Trophoblast cell (in vitro differentiated cells and primary cell): ENCODE results near the gene NEURL4.

Experiments used
- DNase-seq, 2 donors: peaks; one replicate each; pipeline ENCODE4 v3.0.0-alpha.2; 2016
- H2AFZ ChIP-seq: 2 replicates; pipeline ENCODE4 v1.6.1; 2013; ENCODE audit warnings: low read length, moderate library complexity, mild to moderate bottlenecking; ENCODE audit not compliant: insufficient read depth, poor library complexity
- H2AK5ac ChIP-seq: 2 replicates; pipeline ENCODE4 v1.6.1; 2013; ENCODE audit warnings: mild to moderate bottlenecking, low read length
- H2BK120ac ChIP-seq: 2 replicates; pipeline ENCODE4 v1.6.1; 2013; ENCODE audit warnings: low read length, mild to moderate bottlenecking, moderate library complexity; ENCODE audit not compliant: insufficient read depth, poor library complexity
- H2BK12ac ChIP-seq: 2 replicates; pipeline ENCODE4 v1.6.1; 2013; ENCODE audit warnings: mild to moderate bottlenecking, low read length, moderate library complexity
- H2BK5ac ChIP-seq: 2 replicates; pipeline ENCODE4 v1.6.1; 2013; ENCODE audit warnings: low read length, low read depth, moderate library complexity, mild to moderate bottlenecking; ENCODE audit not compliant: poor library complexity
- H3K14ac ChIP-seq: 2 replicates; pipeline ENCODE4 v1.6.1; 2013; ENCODE audit warnings: mild to moderate bottlenecking, low read length
- H3K18ac ChIP-seq: 2 replicates; pipeline ENCODE4 v1.6.1; 2013; ENCODE audit warnings: mild to moderate bottlenecking, low read length
- H3K23ac ChIP-seq: 2 replicates; pipeline ENCODE4 v1.6.1; 2013; ENCODE audit warnings: low read length
- H3K27ac ChIP-seq: 2 replicates; pipeline ENCODE4 v1.5.1; 2013; ENCODE audit warnings: low read depth, mild to moderate bottlenecking, inconsistent platforms, low read length, moderate library complexity
- H3K27me3 ChIP-seq: 2 replicates; pipeline ENCODE4 v1.6.1; 2013; ENCODE audit warnings: inconsistent platforms, mild to moderate bottlenecking, low read length, moderate library complexity; ENCODE audit not compliant: insufficient read depth
- H3K36me3 ChIP-seq, 2 experiments: 1 replicate in 1 of 2; 2 replicates in 1 of 2; pipeline ENCODE4 v1.6.1; 2013; ENCODE audit warnings: low read length in 2 of 2, mild to moderate bottlenecking in 2 of 2, moderate library complexity in 1 of 2; ENCODE audit not compliant: insufficient read depth in 2 of 2, control insufficient read depth in 1 of 2
- H3K4ac ChIP-seq: 2 replicates; pipeline ENCODE4 v1.6.1; 2013; ENCODE audit warnings: low read depth, mild to moderate bottlenecking, low read length, moderate library complexity
- H3K4me1 ChIP-seq, 2 experiments: 1 replicate in 1 of 2; 2 replicates in 1 of 2; pipeline ENCODE4 v1.6.1; 2013; ENCODE audit warnings: low read length in 2 of 2, mild to moderate bottlenecking in 2 of 2, moderate library complexity in 1 of 2; ENCODE audit not compliant: insufficient read depth in 2 of 2, control insufficient read depth in 1 of 2
- H3K4me2 ChIP-seq: 2 replicates; pipeline ENCODE4 v1.6.1; 2013; ENCODE audit warnings: inconsistent platforms, mild to moderate bottlenecking, low read length, moderate library complexity
- H3K4me3 ChIP-seq: 2 replicates; pipeline ENCODE4 v1.5.1; 2013; ENCODE audit warnings: mild to moderate bottlenecking, low read depth, low read length, inconsistent platforms
- H3K79me1 ChIP-seq: one replicate; pipeline ENCODE4 v1.6.1; 2013; ENCODE audit warnings: low read length
- H3K79me2 ChIP-seq: 2 replicates; pipeline ENCODE4 v1.6.1; 2013; ENCODE audit warnings: low read length, mild to moderate bottlenecking; ENCODE audit not compliant: control insufficient read depth, insufficient read depth, poor library complexity
- H3K9ac ChIP-seq: 2 replicates; pipeline ENCODE4 v1.6.1; 2013; ENCODE audit warnings: mild to moderate bottlenecking, low read length
- H3K9me3 ChIP-seq: 2 replicates; pipeline ENCODE4 v1.6.1; 2013; ENCODE audit warnings: low read depth, mild to moderate bottlenecking, control low read depth, inconsistent platforms, low read length; ENCODE audit not compliant: insufficient read depth
- H4K12ac ChIP-seq: 2 replicates; pipeline ENCODE4 v1.6.1; 2013; ENCODE audit warnings: low read depth, mild to moderate bottlenecking, low read length, moderate library complexity
- H4K8ac ChIP-seq: 2 replicates; pipeline ENCODE4 v1.6.1; 2013; ENCODE audit warnings: low read depth, mild to moderate bottlenecking, low read length, moderate library complexity
- H4K91ac ChIP-seq: one replicate; pipeline ENCODE4 v1.6.1; 2013; ENCODE audit warnings: low read depth, mild to moderate bottlenecking, low read length, moderate library complexity
- WGBS: extraction: QIAGEN DNeasy Blood & Tissue Kit; methylation state at CpG from one replicate; pipeline ENCODE4 v1.1.7; 2013; ENCODE audit warnings: missing lambda C conversion rate; ENCODE audit not compliant: insufficient read length, insufficient coverage; ENCODE audit errors: extremely low coverage; 5-methylcytosine and 5-hydroxymethylcytosine counted together

The NEURL4 gene

GRCh38 chr17:7313890-7314718 is 15.0 kb downstream of the NEURL4 start:
- H3K9me3 ChIP-seq, result no peaks in the 10 kb centered on the region
- WGBS, result no CpG with 5 or more reads among the region's 9 CpGs
- peak overlapping the region; percentile 91 for H3K4me3 ChIP-seq
- H3K4ac ChIP-seq, result no peak overlapping the region
- peaks cover 2% of the 10 kb centered on the region for H3K79me1 ChIP-seq
- H3K4me2 ChIP-seq, result peak overlapping the region; percentile 76
- no peak overlapping the region for H3K18ac ChIP-seq
- H2AFZ ChIP-seq, result no peak overlapping the region
- H4K91ac ChIP-seq, result peak overlapping the region; percentile 23
- DNase-seq, result no peak
- H3K36me3 ChIP-seq, result peaks cover 63 to 74% of the 10 kb centered on the region in 2 experiments
- H2BK5ac ChIP-seq, result no peak overlapping the region
- peak overlapping the region; percentile 93 for H4K8ac ChIP-seq
- no peak overlapping the region for H2AK5ac ChIP-seq
- H2BK120ac ChIP-seq, result no peak overlapping the region
- H3K14ac ChIP-seq, result no peak overlapping the region
- peaks cover 5 to 6% of the 10 kb centered on the region in 2 experiments for H3K4me1 ChIP-seq
- H3K79me2 ChIP-seq, result peaks cover 8% of the 10 kb centered on the region
- no peak overlapping the region for H2BK12ac ChIP-seq
- no peak overlapping the region for H3K23ac ChIP-seq
- no peak overlapping the region for H3K9ac ChIP-seq
- no peak overlapping the region for H4K12ac ChIP-seq
- no peak overlapping the region for H3K27ac ChIP-seq
- no peaks in the 10 kb centered on the region for H3K27me3 ChIP-seq

- no peaks in the 10 kb centered on the region for H3K9me3 ChIP-seq
- H2AFZ ChIP-seq, result no peak overlapping the region
- peaks cover 55 to 66% of the 10 kb centered on the region in 2 experiments for H3K36me3 ChIP-seq
- H3K9ac ChIP-seq, result no peak overlapping the region
- H3K79me1 ChIP-seq, result peaks cover 5% of the 10 kb centered on the region
- H3K27me3 ChIP-seq, result no peaks in the 10 kb centered on the region
- DNase-seq, result no peak
- H2BK5ac ChIP-seq, result no peak overlapping the region
- H3K23ac ChIP-seq, result no peak overlapping the region
- H3K4me3 ChIP-seq, result no peak overlapping the region
- H3K4me1 ChIP-seq, result peaks cover 7 to 9% of the 10 kb centered on the region in 2 experiments
- no peak overlapping the region for H4K12ac ChIP-seq
- no peak overlapping the region for H3K4me2 ChIP-seq
- H3K18ac ChIP-seq, result no peak overlapping the region
- H3K79me2 ChIP-seq, result peaks cover 15% of the 10 kb centered on the region
- no peak overlapping the region for H2BK120ac ChIP-seq
- H2AK5ac ChIP-seq, result no peak overlapping the region
- H3K14ac ChIP-seq, result no peak overlapping the region
- H3K27ac ChIP-seq, result no peak overlapping the region
- no peak overlapping the region for H2BK12ac ChIP-seq
- WGBS, result no CpG with 5 or more reads among the region's 7 CpGs
- H4K8ac ChIP-seq, result no peak overlapping the region
- H3K4ac ChIP-seq, result no peak overlapping the region
- no peak overlapping the region for H4K91ac ChIP-seq
Measured at GRCh38 chr17:7313088-7313889, 15.8 kb downstream of the NEURL4 start.

GRCh38 chr17:7312432-7313087 is 16.6 kb downstream of the NEURL4 start:
- DNase-seq, result no peak

GRCh38 chr17:7311110-7311705 is 17.9 kb downstream of the NEURL4 start:
- no peak overlapping the region for H2AK5ac ChIP-seq
- H4K8ac ChIP-seq, result no peak overlapping the region

More at GRCh38 chr17:7312432-7313087, 16.6 kb downstream of the NEURL4 start:
- Histone ChIP-seq H3K18ac (no peak overlapping the region), H3K9me3 (no peaks in the 10 kb centered on the region), H3K9ac (no peak overlapping the region), H3K27ac (no peak overlapping the region), H3K14ac (no peak overlapping the region), H4K12ac (no peak overlapping the region), H4K8ac (no peak overlapping the region), H3K23ac (no peak overlapping the region), H3K4me2 (no peak overlapping the region), H2AFZ (no peak overlapping the region), H3K36me3 (peaks cover 48 to 59% of the 10 kb centered on the region in 2 experiments), H3K4me1 (peaks cover 7 to 9% of the 10 kb centered on the region in 2 experiments), H4K91ac (no peak overlapping the region), H3K79me2 (peaks cover 23% of the 10 kb centered on the region), H2AK5ac (no peak overlapping the region), H2BK12ac (no peak overlapping the region), H3K4me3 (no peak overlapping the region), H2BK5ac (no peak overlapping the region), H3K4ac (no peak overlapping the region), H2BK120ac (no peak overlapping the region), H3K27me3 (no peaks in the 10 kb centered on the region), H3K79me1 (peaks cover 13% of the 10 kb centered on the region)
- WGBS, result no CpG with 5 or more reads among the region's 7 CpGs

More at GRCh38 chr17:7311110-7311705, 17.9 kb downstream of the NEURL4 start:
- no peak overlapping the region for H3K18ac ChIP-seq
- H3K23ac ChIP-seq, result no peak overlapping the region
- H3K14ac ChIP-seq, result no peak overlapping the region
- peaks cover 40 to 50% of the 10 kb centered on the region in 2 experiments for H3K36me3 ChIP-seq
- no peak overlapping the region for H2BK12ac ChIP-seq
- H3K79me1 ChIP-seq, result peaks cover 18% of the 10 kb centered on the region
- DNase-seq, result no peak
- no peak overlapping the region for H2BK5ac ChIP-seq
- no peak overlapping the region for H4K12ac ChIP-seq
- H3K4me1 ChIP-seq, result peaks cover 8 to 9% of the 10 kb centered on the region in 2 experiments
- H3K4me2 ChIP-seq, result no peak overlapping the region
- no peaks in the 10 kb centered on the region for H3K27me3 ChIP-seq
- 100% methylated on average over 1 of the region's 7 CpGs for whole genome bisulfite sequencing
- peaks cover 24% of the 10 kb centered on the region for H3K79me2 ChIP-seq
- H3K9ac ChIP-seq, result no peak overlapping the region
- H2AFZ ChIP-seq, result no peak overlapping the region
- H4K91ac ChIP-seq, result no peak overlapping the region
- no peak overlapping the region for H2BK120ac ChIP-seq
- H3K27ac ChIP-seq, result no peak overlapping the region
- H3K9me3 ChIP-seq, result no peaks in the 10 kb centered on the region
- no peak overlapping the region for H3K4ac ChIP-seq
- no peak overlapping the region for H3K4me3 ChIP-seq
